ENCODE data around the gene ADPRHL1. TPM values are rescaled to one million over a fixed set of nuclear protein-coding genes. Genes with fewer than 3 reads are reported as not detected.

ADPRHL1 gene
- total and polyA plus RNA-seq, 2 donors (not counting 3 experiments of a cell fraction or from before 2014, with no cell fraction given), result 0.52 to 0.97 TPM

DNA sequence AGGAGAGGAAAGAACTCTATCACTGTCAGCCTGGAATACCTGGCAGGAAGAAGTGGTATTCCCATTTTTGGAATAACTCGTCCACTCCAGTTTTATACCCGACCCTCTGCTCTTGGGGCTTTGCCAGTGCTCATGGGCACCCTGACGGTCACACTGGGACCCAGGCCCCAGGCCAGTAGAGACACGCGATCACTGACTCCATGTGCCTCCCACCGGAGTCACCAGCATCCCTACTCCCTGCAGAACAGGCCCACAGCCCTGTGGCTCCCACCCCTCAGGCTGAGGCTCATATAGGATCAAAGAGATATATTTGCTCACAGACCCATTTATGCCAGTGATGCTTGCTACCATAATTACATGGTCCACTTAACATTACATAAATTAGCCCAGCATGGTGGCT, 92.8 kb downstream of the ADPRHL1 start:
- H3K9me3 ChIP-seq (replicated peaks; ENCODE audit: control insufficient read depth, insufficient read depth, low read length), result no peaks in the 10 kb centered on the region
- no TSS peak for BruUV-seq (replicated peaks)
- no peak overlapping the region for H3K4me2 ChIP-seq (ENCODE audit: insufficient read depth, low read length)
- FAIRE-seq (no peak), DNase-seq (ENCODE audit: low read depth, low spot score) (no peak)
- no peaks in the 10 kb centered on the region for H3K36me3 ChIP-seq (ENCODE audit: control insufficient read depth in 2 of 2, extremely low read depth in 1 of 2, insufficient read depth in 2 of 2, low read length in 2 of 2)
- H3K4me3 ChIP-seq (replicated peaks in 1 of 3; ENCODE audit: insufficient read depth in 1 of 3, low read depth in 1 of 3, low read length in 3 of 3), result no peak overlapping the region
- no peak for TF ChIP-seq MYC (IDR thresholded peaks at IDR 0.05; ENCODE audit: low read depth, low read length)
- no peak for TF ChIP-seq FOS (IDR thresholded peaks at IDR 0.05; ENCODE audit: borderline replicate concordance, insufficient read depth, low read length)
- TF ChIP-seq, protein P1, sequence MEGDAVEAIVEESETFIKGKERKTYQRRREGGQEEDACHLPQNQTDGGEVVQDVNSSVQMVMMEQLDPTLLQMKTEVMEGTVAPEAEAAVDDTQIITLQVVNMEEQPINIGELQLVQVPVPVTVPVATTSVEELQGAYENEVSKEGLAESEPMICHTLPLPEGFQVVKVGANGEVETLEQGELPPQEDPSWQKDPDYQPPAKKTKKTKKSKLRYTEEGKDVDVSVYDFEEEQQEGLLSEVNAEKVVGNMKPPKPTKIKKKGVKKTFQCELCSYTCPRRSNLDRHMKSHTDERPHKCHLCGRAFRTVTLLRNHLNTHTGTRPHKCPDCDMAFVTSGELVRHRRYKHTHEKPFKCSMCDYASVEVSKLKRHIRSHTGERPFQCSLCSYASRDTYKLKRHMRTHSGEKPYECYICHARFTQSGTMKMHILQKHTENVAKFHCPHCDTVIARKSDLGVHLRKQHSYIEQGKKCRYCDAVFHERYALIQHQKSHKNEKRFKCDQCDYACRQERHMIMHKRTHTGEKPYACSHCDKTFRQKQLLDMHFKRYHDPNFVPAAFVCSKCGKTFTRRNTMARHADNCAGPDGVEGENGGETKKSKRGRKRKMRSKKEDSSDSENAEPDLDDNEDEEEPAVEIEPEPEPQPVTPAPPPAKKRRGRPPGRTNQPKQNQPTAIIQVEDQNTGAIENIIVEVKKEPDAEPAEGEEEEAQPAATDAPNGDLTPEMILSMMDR (IDR thresholded peaks at IDR 0.05; ENCODE audit: extremely low read depth in 1 of 2, insufficient read depth in 1 of 2, low read depth in 1 of 2, low read length in 2 of 2), result no peak
- TF ChIP-seq MAX (IDR thresholded peaks at IDR 0.05; ENCODE audit: insufficient read depth, insufficient read length), result no peak
- no peak for TF ChIP-seq EZH2 (IDR thresholded peaks at IDR 0.05; ENCODE audit: borderline replicate concordance, low read depth, low read length, severe bottlenecking)
- no peak for TF ChIP-seq JUN (IDR thresholded peaks at IDR 0.05; ENCODE audit: borderline replicate concordance, insufficient read depth, insufficient read length, low read depth)
- TF ChIP-seq POLR2AphosphoS5 (IDR thresholded peaks at IDR 0.05; ENCODE audit: insufficient read depth, low read depth, low read length), result no peak
- no peak for TF ChIP-seq POLR2A (IDR thresholded peaks at IDR 0.05; ENCODE audit: low read depth, low read length)
- no peak for TF ChIP-seq GATA2 (IDR thresholded peaks at IDR 0.05; ENCODE audit: insufficient read depth, insufficient read length, low read depth, low read length)
- POLR2A ChIA-PET, result no interaction called here
- CTCF ChIA-PET, result no interaction called here
- no peak overlapping the region for H3K27ac ChIP-seq (ENCODE audit: insufficient read depth, low read depth, low read length)
- no peak overlapping the region for H2AFZ ChIP-seq (ENCODE audit: low read depth, low read length)
- H3K4me1 ChIP-seq (ENCODE audit: control insufficient read depth, extremely low read depth, insufficient read depth, low read length), result no peaks in the 10 kb centered on the region
- H3K79me2 ChIP-seq (ENCODE audit: control insufficient read depth, insufficient read depth, low read length), result no peaks in the 10 kb centered on the region
- intact Hi-C loops (cut with micrococcal nuclease), result no loop called here
- H4K20me1 ChIP-seq (replicated peaks; ENCODE audit: control insufficient read depth, extremely low read depth, insufficient read depth, low read length), result no peaks in the 10 kb centered on the region
- H3K27me3 ChIP-seq (ENCODE audit: control insufficient read depth in 2 of 2, insufficient read depth in 2 of 2, low read length in 2 of 2), result peaks cover 21 to 22% of the 10 kb centered on the region in 2 experiments
- no peak overlapping the region for H3K9ac ChIP-seq (replicated peaks; ENCODE audit: extremely low read depth, insufficient read depth, low read length)
- no peaks in the 10 kb centered on the region for H3K9me1 ChIP-seq (replicated peaks; ENCODE audit: control insufficient read depth, extremely low read depth, insufficient read depth, low read length)
- dilution Hi-C loops (cut with MboI; ENCODE audit: extremely low pct_ligation_motif_present, low sequenced_read_pairs), result no loop called here

Data from endothelial cell of umbilical vein (primary cell).